PC-9 (cell line): ENCODE data around the gene PRPS1. TPM values are rescaled to one million over a fixed set of nuclear protein-coding genes. Genes with fewer than 3 reads are reported as not detected.

ENCODE experiments used
- BruUV-seq: library from RNA; stranded (reverse); fragments of 400-500 nt; replicated peaks from 2 replicates; lab custom pipeline; 2021; lab: Mats Ljungman, UMichigan
- CTCF ChIA-PET: fragments of 300-600 bp; sonication (Branson Sonifier 250); formaldehyde crosslinking; loops from one replicate; lab custom pipeline; 2022; ENCODE audit warnings: antibody characterized with exemption; lab: Charles Lee
- POLR2A ChIA-PET: fragments of 300-600 bp; sonication (Branson Sonifier 250); formaldehyde crosslinking; loops from one replicate; lab custom pipeline; 2022; ENCODE audit warnings: antibody characterized with exemption; ENCODE audit not compliant: unreplicated experiment; lab: Charles Lee
- DNase-seq, 2 experiments: peaks; one replicate each; pipeline versions ENCODE4 v3.0.0 to v3.0.0-alpha.2; 2015 to 2022; ENCODE audit warnings: mixed read lengths in 1 of 2
- H2AFZ ChIP-seq: fragments of 200-600 bp; sonication (generic); 2 replicates; pipeline ENCODE4 v1.8.1; 2017; ENCODE audit warnings: antibody characterized with exemption
- H3F3A ChIP-seq: fragments of 200-600 bp; sonication (generic); 2 replicates; pipeline ENCODE4 v1.8.1; 2017; ENCODE audit warnings: antibody characterized with exemption, mild to moderate bottlenecking, low read depth; ENCODE audit not compliant: insufficient read depth
- H3K27ac ChIP-seq: fragments of 200-600 bp; sonication (generic); 2 replicates; pipeline ENCODE4 v1.6.1; 2016; ENCODE audit warnings: mixed run types
- H3K27me3 ChIP-seq: fragments of 200-600 bp; sonication (generic); 2 replicates; pipeline ENCODE4 v1.6.1; 2016; ENCODE audit warnings: low read depth, mixed run types; ENCODE audit not compliant: insufficient read depth
- H3K36me3 ChIP-seq: fragments of 200-600 bp; sonication (generic); 2 replicates; pipeline ENCODE4 v1.6.1; 2016; ENCODE audit warnings: low read depth, mixed run types
- H3K4me1 ChIP-seq: fragments of 200-600 bp; sonication (generic); replicated peaks from 2 replicates; pipeline ENCODE4 v1.6.1; 2016; ENCODE audit warnings: mixed run types; ENCODE audit not compliant: insufficient read depth
- H3K4me2 ChIP-seq: fragments of 200-600 bp; sonication (generic); 2 replicates; pipeline ENCODE4 v1.6.1; 2017; ENCODE audit warnings: mixed run types
- H3K4me3 ChIP-seq: fragments of 200-600 bp; sonication (generic); 2 replicates; pipeline ENCODE4 v1.6.1; 2016; ENCODE audit warnings: mixed run types
- H3K79me2 ChIP-seq: fragments of 200-600 bp; sonication (generic); 2 replicates; pipeline ENCODE4 v1.6.1; 2017; ENCODE audit warnings: low read depth, mixed run types
- H3K9me2 ChIP-seq: fragments of 200-600 bp; sonication (generic); 2 replicates; pipeline ENCODE4 v1.8.1; 2017; ENCODE audit warnings: mild to moderate bottlenecking; ENCODE audit not compliant: insufficient read depth
- H3K9me3 ChIP-seq: fragments of 200-600 bp; sonication (generic); 2 replicates; pipeline ENCODE4 v1.8.1; 2016; ENCODE audit warnings: low read depth; ENCODE audit not compliant: insufficient read depth
- H4K20me1 ChIP-seq: fragments of 200-600 bp; sonication (generic); 2 replicates; pipeline ENCODE4 v1.8.1; 2017; ENCODE audit not compliant: insufficient read depth
- EZH2 ChIP-seq: fragments of 200-600 bp; sonication (generic); IDR thresholded peaks from 2 replicates; pipeline ENCODE4 v1.8.0; 2017; ENCODE audit warnings: antibody characterized with exemption, low read depth
- intact Hi-C: fragments of 100-400 bp; cut with micrococcal nuclease; formaldehyde crosslinking; loops from one replicate; pipeline ENCODE4 v1.10.0; 2022; ENCODE audit not compliant: unreplicated experiment
- total RNA-seq: library from RNA; stranded (reverse); gene quantifications from 2 replicates; pipeline ENCODE4 v1.2.3, GENCODE V29; 2021
- TF ChIP-seq, protein P1 (sequence below): fragments of 200-600 bp; sonication (generic); conservative IDR thresholded peaks from 2 replicates; pipeline ENCODE4 v1.6.1; 2017; ENCODE audit warnings: mixed run types, antibody characterized with exemption, mild to moderate bottlenecking, moderate library complexity

The PRPS1 gene
- total RNA-seq, 1 experiment from 2014 or later, result 67.4 TPM

DNA sequence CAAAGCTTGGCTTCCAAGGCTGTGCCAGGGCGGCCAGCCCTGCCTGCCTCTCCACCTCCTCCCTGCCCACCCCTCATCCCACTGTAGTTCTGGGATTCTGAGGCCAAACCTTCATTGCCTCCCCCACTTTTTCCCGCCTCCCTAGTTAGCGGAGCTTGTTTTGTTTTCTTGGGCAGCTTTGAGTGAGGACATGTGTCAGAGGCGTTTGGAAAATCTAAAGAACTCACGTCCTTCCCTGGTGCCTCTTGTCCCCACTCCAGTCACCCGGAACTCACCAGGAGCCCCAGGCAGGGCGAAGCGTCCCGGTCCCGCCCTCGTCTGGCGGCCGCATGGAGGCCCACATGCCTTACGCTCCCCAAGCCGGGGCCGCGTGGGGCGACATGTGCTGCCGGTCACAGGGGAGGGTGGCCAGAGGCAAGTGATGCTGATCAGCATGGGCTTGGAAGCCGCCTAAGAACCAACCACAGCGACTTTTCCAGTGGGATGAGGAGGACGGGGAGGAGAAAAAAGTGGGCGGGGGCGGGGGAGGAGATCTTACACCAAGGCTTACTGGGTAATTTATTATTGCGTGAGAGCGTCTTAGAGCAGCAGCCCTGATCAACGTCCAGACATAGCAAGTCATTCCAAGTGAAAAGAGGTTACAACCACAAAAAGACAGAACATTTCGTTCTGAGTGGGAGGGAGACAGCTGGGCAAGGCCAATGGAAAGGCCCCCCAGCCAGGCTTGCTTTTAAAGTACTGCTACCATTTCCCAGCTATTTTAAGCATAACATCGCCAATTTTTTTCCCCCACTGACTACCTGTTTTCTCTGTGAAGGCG, 48.5 kb downstream of the PRPS1 start:
- Histone ChIP-seq H3K9me2 (no peaks in the 10 kb centered on the region), H3K27ac (peak overlapping the region; percentile 90), H3K27me3 (no peaks in the 10 kb centered on the region), H3K9me3 (no peaks in the 10 kb centered on the region), H3K4me1 (peaks cover 44% of the 10 kb centered on the region), H3K4me2 (peak overlapping the region; percentile 88), H3F3A (peaks cover 25% of the 10 kb centered on the region), H3K36me3 (no peaks in the 10 kb centered on the region), H3K79me2 (peaks cover 19% of the 10 kb centered on the region), H3K4me3 (peak overlapping the region; percentile 86), H2AFZ (peak overlapping the region; percentile 72), H4K20me1 (no peaks in the 10 kb centered on the region)
- ChIA-PET POLR2A (interaction anchor here (0.7 to 1.2 kb wide), 4 partner anchors 36 to 58 kb away, joined by 3 to 12 read pairs (median 4); partner anchors contain the start of gene PRPS1), CTCF (interaction anchor here (1.0 to 1.8 kb wide), 3 partner anchors 8 to 100 kb away, joined by 6 to 10 read pairs (median 6); partner anchors contain the start of gene NCBP2L)
- intact Hi-C loops, result loop anchor here (1.0 to 2.0 kb wide), 2 partner anchors 22 to 35 kb away; no protein-coding TSS in a partner anchor
- TF ChIP-seq, protein P1, sequence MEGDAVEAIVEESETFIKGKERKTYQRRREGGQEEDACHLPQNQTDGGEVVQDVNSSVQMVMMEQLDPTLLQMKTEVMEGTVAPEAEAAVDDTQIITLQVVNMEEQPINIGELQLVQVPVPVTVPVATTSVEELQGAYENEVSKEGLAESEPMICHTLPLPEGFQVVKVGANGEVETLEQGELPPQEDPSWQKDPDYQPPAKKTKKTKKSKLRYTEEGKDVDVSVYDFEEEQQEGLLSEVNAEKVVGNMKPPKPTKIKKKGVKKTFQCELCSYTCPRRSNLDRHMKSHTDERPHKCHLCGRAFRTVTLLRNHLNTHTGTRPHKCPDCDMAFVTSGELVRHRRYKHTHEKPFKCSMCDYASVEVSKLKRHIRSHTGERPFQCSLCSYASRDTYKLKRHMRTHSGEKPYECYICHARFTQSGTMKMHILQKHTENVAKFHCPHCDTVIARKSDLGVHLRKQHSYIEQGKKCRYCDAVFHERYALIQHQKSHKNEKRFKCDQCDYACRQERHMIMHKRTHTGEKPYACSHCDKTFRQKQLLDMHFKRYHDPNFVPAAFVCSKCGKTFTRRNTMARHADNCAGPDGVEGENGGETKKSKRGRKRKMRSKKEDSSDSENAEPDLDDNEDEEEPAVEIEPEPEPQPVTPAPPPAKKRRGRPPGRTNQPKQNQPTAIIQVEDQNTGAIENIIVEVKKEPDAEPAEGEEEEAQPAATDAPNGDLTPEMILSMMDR, result no peak
- TF ChIP-seq EZH2, result no peak
- BruUV-seq, result no TSS peak
- peak; percentile 92 to 93 for DNase-seq

DNA sequence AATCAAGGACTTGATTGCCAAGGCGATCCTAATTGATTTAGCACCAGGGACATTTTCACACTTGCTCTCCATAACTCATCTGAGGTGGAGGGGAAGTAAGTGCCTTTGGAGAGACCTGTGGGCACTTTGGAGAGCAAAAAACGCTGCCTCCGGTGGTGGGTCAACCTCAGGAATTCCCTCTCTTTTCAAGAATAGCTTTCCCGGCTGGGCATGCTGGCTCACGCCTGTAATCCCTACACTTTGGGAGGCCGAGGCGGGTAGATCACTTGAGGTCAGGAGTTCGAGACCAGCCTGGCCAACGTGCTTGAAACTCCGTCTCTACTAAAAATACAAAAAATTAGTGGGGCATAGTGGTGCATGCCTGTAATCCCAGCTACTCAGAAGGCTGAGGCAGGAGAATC, 49.2 kb downstream of the PRPS1 start:
- H3K9me2 ChIP-seq, result no peaks in the 10 kb centered on the region
- peak overlapping the region; percentile 90 for H3K27ac ChIP-seq
- H3K36me3 ChIP-seq, result no peaks in the 10 kb centered on the region
- peaks cover 44% of the 10 kb centered on the region for H3K4me1 ChIP-seq
- DNase-seq, result peak in 1 of 2 experiments; percentile 37
- peak overlapping the region; percentile 72 for H2AFZ ChIP-seq
- H3F3A ChIP-seq, result peaks cover 25% of the 10 kb centered on the region
- ChIA-PET CTCF (interaction anchor here (1.8 kb wide), 1 partner anchor 39 kb away, joined by 6 read pairs; no protein-coding TSS in a partner anchor), POLR2A (interaction anchor here (0.5 to 1.0 kb wide), 5 partner anchors 35 to 57 kb away, joined by 3 to 4 read pairs (median 3); partner anchors contain the start of gene PRPS1)
- peaks cover 19% of the 10 kb centered on the region for H3K79me2 ChIP-seq
- peak overlapping the region; percentile 88 for H3K4me2 ChIP-seq
- no peaks in the 10 kb centered on the region for H3K27me3 ChIP-seq
- no peaks in the 10 kb centered on the region for H4K20me1 ChIP-seq
- TF ChIP-seq, protein P1, result no peak
- TF ChIP-seq EZH2, result no peak
- H3K9me3 ChIP-seq, result no peaks in the 10 kb centered on the region
- H3K4me3 ChIP-seq, result peak overlapping the region; percentile 86; the same call in 1 of the 2 replicates
- intact Hi-C loops, result loop anchor here (1.0 to 2.0 kb wide), 2 partner anchors 23 to 34 kb away; no protein-coding TSS in a partner anchor
- BruUV-seq, result no TSS peak

DNA sequence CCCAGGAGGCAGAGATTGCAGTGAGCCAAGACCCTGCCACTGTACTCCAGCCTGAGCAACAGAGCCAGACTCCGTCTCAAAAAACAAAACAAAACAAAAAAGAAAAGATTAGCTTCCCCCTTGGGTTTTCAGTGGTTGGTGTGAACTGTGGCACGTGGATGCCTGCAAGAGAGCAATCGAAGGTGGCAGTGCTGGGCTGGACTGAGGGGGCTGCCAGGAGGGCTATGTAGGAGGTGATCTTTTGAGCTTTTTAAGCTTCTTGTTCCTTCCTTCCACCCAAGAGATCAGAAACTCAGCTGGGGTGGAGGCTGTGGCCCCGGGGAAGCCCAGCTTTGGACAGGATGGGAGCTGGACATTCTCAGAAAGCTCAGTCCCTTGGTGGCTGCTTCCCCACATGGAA, 49.6 kb downstream of the PRPS1 start:
- no peak overlapping the region for H3K4me3 ChIP-seq
- peak overlapping the region; percentile 90; the same call in 1 of the 2 replicates for H3K27ac ChIP-seq
- no peaks in the 10 kb centered on the region for H3K9me2 ChIP-seq
- no peak overlapping the region for H2AFZ ChIP-seq
- TF ChIP-seq, protein P1, result no peak
- TF ChIP-seq EZH2, result no peak
- ChIA-PET CTCF (interaction anchor here (1.8 kb wide), 1 partner anchor 39 kb away, joined by 6 read pairs; no protein-coding TSS in a partner anchor), POLR2A (interaction anchor here (0.5 to 1.0 kb wide), 4 partner anchors 35 to 54 kb away, joined by 3 to 4 read pairs (median 4); partner anchors contain the start of gene PRPS1)
- H4K20me1 ChIP-seq, result no peaks in the 10 kb centered on the region
- H3F3A ChIP-seq, result peaks cover 25% of the 10 kb centered on the region
- H3K79me2 ChIP-seq, result peaks cover 19% of the 10 kb centered on the region
- H3K27me3 ChIP-seq, result no peaks in the 10 kb centered on the region
- intact Hi-C loops, result loop anchor here (1.0 to 2.0 kb wide), 2 partner anchors 23 to 33 kb away; no protein-coding TSS in a partner anchor
- DNase-seq, result peak in 1 of 2 experiments; percentile 5
- no TSS peak for BruUV-seq
- H3K9me3 ChIP-seq, result no peaks in the 10 kb centered on the region
- peak overlapping the region; percentile 88; the same call in 1 of the 2 replicates for H3K4me2 ChIP-seq
- no peaks in the 10 kb centered on the region for H3K36me3 ChIP-seq
- peaks cover 44% of the 10 kb centered on the region for H3K4me1 ChIP-seq
